Activated CD8-positive, alpha-beta T cell treated with anti-CD3 and anti-CD28 coated beads, Interleukin-2, amount 10 ng/mL, durations not matched to agents 7 days and 5 days (primary cell): ENCODE data around the gene RNASE12. TPM values are rescaled to one million over a fixed set of nuclear protein-coding genes. Genes with fewer than 3 reads are reported as not detected.
"Not testable (repeated sequence)": the region's sequence is repeated elsewhere in the genome, so short reads cannot be mapped to it uniquely, and the experiment has no call there.

Source experiments
- ATAC-seq: fragments of 150-1000 bp; cut with Tn5 transposase; one replicate; pipeline ENCODE4 v1.10.0; 2021; ENCODE audit warnings: moderate library complexity
- CTCF ChIA-PET: fragments of 350-600 bp; sonication (Branson Sonifier 250); formaldehyde crosslinking; loops from one replicate; lab custom pipeline; 2021; ENCODE audit warnings: antibody characterized with exemption; lab: Charles Lee
- POLR2A ChIA-PET: fragments of 350-600 bp; sonication (Branson Sonifier 250); formaldehyde crosslinking; loops from one replicate; lab custom pipeline; 2021; ENCODE audit warnings: antibody characterized with exemption; lab: Charles Lee
- DNase-seq: peaks from one replicate; pipeline ENCODE4 v3.0.0-alpha.2; 2020
- H3K27ac Mint-ChIP-seq: one replicate; pipeline ENCODE4 v1.8.0; 2021; ENCODE audit warnings: mild to moderate bottlenecking, mixed read lengths
- H3K27me3 Mint-ChIP-seq: one replicate; pipeline ENCODE4 v1.8.0; 2021; ENCODE audit warnings: low read depth, mixed read lengths
- H3K36me3 Mint-ChIP-seq: one replicate; pipeline ENCODE4 v1.8.0; 2021; ENCODE audit warnings: low read depth, mixed read lengths
- H3K4me1 Mint-ChIP-seq: one replicate; pipeline ENCODE4 v1.8.0; 2021; ENCODE audit warnings: low read depth, mixed read lengths
- H3K4me3 Mint-ChIP-seq: one replicate; pipeline ENCODE4 v1.8.0; 2021; ENCODE audit warnings: mild to moderate bottlenecking, mixed read lengths
- H3K9me3 Mint-ChIP-seq: one replicate; pipeline ENCODE4 v1.8.0; 2022; ENCODE audit warnings: mixed read lengths; ENCODE audit not compliant: insufficient read depth
- total RNA-seq, 2 experiments: library from RNA; stranded (reverse); gene quantifications; one replicate each; pipeline ENCODE4 v1.2.3, GENCODE V29; 2021

The RNASE12 gene
- total RNA-seq, 2 experiments from 2014 or later: not detected

GRCh38 chr14:20578325-20578724, 12.9 kb downstream of the RNASE12 start:
- Mint-ChIP-seq H3K4me1 (no peaks in the 10 kb centered on the region), H3K9me3 (no peaks in the 10 kb centered on the region), H3K36me3 (no peaks in the 10 kb centered on the region), H3K4me3 (no peak overlapping the region), H3K27ac (no peak overlapping the region), H3K27me3 (peaks cover 11% of the 10 kb centered on the region)
- DNase-seq (no peak), ATAC-seq (no peak)
- ChIA-PET CTCF (no interaction called here), POLR2A (no interaction called here)

- H3K9me3 Mint-ChIP-seq, CTCF ChIA-PET, H3K27me3 Mint-ChIP-seq, DNase-seq, H3K4me3 Mint-ChIP-seq, POLR2A ChIA-PET, H3K4me1 Mint-ChIP-seq, ATAC-seq, H3K27ac Mint-ChIP-seq, H3K36me3 Mint-ChIP-seq: not testable (repeated sequence)
Measured at GRCh38 chr14:20572382-20572990, 18.7 kb downstream of the RNASE12 start.

- H3K4me1 Mint-ChIP-seq: peaks cover 13% of the 10 kb centered on the region
- DNase-seq, POLR2A ChIA-PET, ATAC-seq, H3K4me3 Mint-ChIP-seq, H3K27ac Mint-ChIP-seq, H3K36me3 Mint-ChIP-seq, H3K27me3 Mint-ChIP-seq, H3K9me3 Mint-ChIP-seq, CTCF ChIA-PET: not testable (repeated sequence)
Measured at GRCh38 chr14:20570720-20571119, 20.5 kb downstream of the RNASE12 start.

GRCh38 chr14:20569865-20570264, 21.3 kb downstream of the RNASE12 start:
- POLR2A ChIA-PET, H3K4me3 Mint-ChIP-seq, H3K27me3 Mint-ChIP-seq, H3K9me3 Mint-ChIP-seq, ATAC-seq, H3K27ac Mint-ChIP-seq, CTCF ChIA-PET, H3K36me3 Mint-ChIP-seq, DNase-seq: not testable (repeated sequence)
- peaks cover 13% of the 10 kb centered on the region for H3K4me1 Mint-ChIP-seq

- H3K36me3 Mint-ChIP-seq: no peaks in the 10 kb centered on the region
- POLR2A ChIA-PET: no interaction called here
- no peak overlapping the region for H3K27ac Mint-ChIP-seq
- H3K9me3 Mint-ChIP-seq: no peaks in the 10 kb centered on the region
- ATAC-seq: no peak
- H3K27me3 Mint-ChIP-seq: peaks cover 6% of the 10 kb centered on the region
- no peak for DNase-seq
- CTCF ChIA-PET: no interaction called here
- H3K4me1 Mint-ChIP-seq: peaks cover 13% of the 10 kb centered on the region
- H3K4me3 Mint-ChIP-seq: no peak overlapping the region
Measured at GRCh38 chr14:20569066-20569465, 22.1 kb downstream of the RNASE12 start.

GRCh38 chr14:20568393-20568792, 22.8 kb downstream of the RNASE12 start:
- Mint-ChIP-seq H3K4me1 (peaks cover 13% of the 10 kb centered on the region), H3K4me3 (no peak overlapping the region), H3K27me3 (peaks cover 8% of the 10 kb centered on the region), H3K36me3 (no peaks in the 10 kb centered on the region), H3K9me3 (no peaks in the 10 kb centered on the region), H3K27ac (no peak overlapping the region)
- no peak for ATAC-seq
- CTCF ChIA-PET: no interaction called here
- DNase-seq: no peak
- POLR2A ChIA-PET: no interaction called here

- H3K9me3 Mint-ChIP-seq, H3K4me3 Mint-ChIP-seq, H3K27ac Mint-ChIP-seq, CTCF ChIA-PET, POLR2A ChIA-PET, H3K36me3 Mint-ChIP-seq, ATAC-seq, DNase-seq: not testable (repeated sequence)
- H3K4me1 Mint-ChIP-seq: peaks cover 13% of the 10 kb centered on the region
- H3K27me3 Mint-ChIP-seq: peaks cover 14% of the 10 kb centered on the region
Measured at GRCh38 chr14:20567199-20567598, 24.0 kb downstream of the RNASE12 start.

- ATAC-seq (no peak), DNase-seq (no peak)
- Mint-ChIP-seq H3K36me3 (no peaks in the 10 kb centered on the region), H3K4me3 (no peak overlapping the region), H3K9me3 (no peaks in the 10 kb centered on the region), H3K4me1 (peaks cover 11% of the 10 kb centered on the region), H3K27me3 (peaks cover 21% of the 10 kb centered on the region), H3K27ac (no peak overlapping the region)
- POLR2A ChIA-PET: no interaction called here
- CTCF ChIA-PET: no interaction called here
Measured at GRCh38 chr14:20564501-20564997, 26.6 kb downstream of the RNASE12 start.

GRCh38 chr14:20563971-20564370, 27.2 kb downstream of the RNASE12 start:
- ChIA-PET CTCF (no interaction called here), POLR2A (no interaction called here)
- Mint-ChIP-seq H3K27ac (no peak overlapping the region), H3K9me3 (no peaks in the 10 kb centered on the region), H3K4me3 (no peak overlapping the region), H3K36me3 (no peaks in the 10 kb centered on the region), H3K4me1 (peaks cover 11% of the 10 kb centered on the region), H3K27me3 (peaks cover 21% of the 10 kb centered on the region)
- ATAC-seq (no peak), DNase-seq (no peak)

GRCh38 chr14:20560961-20561360, 30.2 kb downstream of the RNASE12 start, which contains the start of gene RNASE9:
RNASE9 (minus strand) TSS chr14:20561047.
- Mint-ChIP-seq H3K4me3 (no peak within 1 kb of the TSS), H3K36me3 (no peaks in the 10 kb centered on the region), H3K27ac (no peak within 1 kb of the TSS), H3K9me3 (no peaks in the 10 kb centered on the region), H3K4me1 (no peaks in the 10 kb centered on the region), H3K27me3 (peaks cover 20% of the 10 kb centered on the region)
- POLR2A ChIA-PET: no interaction called here
- ATAC-seq (no peak), DNase-seq (no peak)
- CTCF ChIA-PET: interaction anchor here (1.6 kb wide), 1 partner anchor 30 kb away, joined by 3 read pairs; no protein-coding TSS in a partner anchor

GRCh38 chr14:20559461-20559904, 31.7 kb downstream of the RNASE12 start:
- Mint-ChIP-seq H3K4me3 (no peak overlapping the region), H3K36me3 (no peaks in the 10 kb centered on the region), H3K9me3 (no peaks in the 10 kb centered on the region), H3K27ac (no peak overlapping the region), H3K4me1 (no peaks in the 10 kb centered on the region), H3K27me3 (peaks cover 16% of the 10 kb centered on the region)
- ChIA-PET CTCF (no interaction called here), POLR2A (no interaction called here)
- no peak for DNase-seq
- ATAC-seq: no peak

GRCh38 chr14:20557212-20557542, 34.0 kb downstream of the RNASE12 start:
- ChIA-PET POLR2A (no interaction called here), CTCF (no interaction called here)
- Mint-ChIP-seq H3K4me3 (no peak overlapping the region), H3K36me3 (no peaks in the 10 kb centered on the region), H3K4me1 (no peaks in the 10 kb centered on the region), H3K27ac (no peak overlapping the region), H3K27me3 (peaks cover 9% of the 10 kb centered on the region), H3K9me3 (no peaks in the 10 kb centered on the region)
- DNase-seq (no peak), ATAC-seq (no peak)
